ENCODE results near the gene PIGQ. TPM values are rescaled to one million over a fixed set of nuclear protein-coding genes. Genes with fewer than 3 reads are reported as not detected.

Gene PIGQ
- total RNA-seq, 1 experiment from 2014 or later: 58.0 TPM

DNA sequence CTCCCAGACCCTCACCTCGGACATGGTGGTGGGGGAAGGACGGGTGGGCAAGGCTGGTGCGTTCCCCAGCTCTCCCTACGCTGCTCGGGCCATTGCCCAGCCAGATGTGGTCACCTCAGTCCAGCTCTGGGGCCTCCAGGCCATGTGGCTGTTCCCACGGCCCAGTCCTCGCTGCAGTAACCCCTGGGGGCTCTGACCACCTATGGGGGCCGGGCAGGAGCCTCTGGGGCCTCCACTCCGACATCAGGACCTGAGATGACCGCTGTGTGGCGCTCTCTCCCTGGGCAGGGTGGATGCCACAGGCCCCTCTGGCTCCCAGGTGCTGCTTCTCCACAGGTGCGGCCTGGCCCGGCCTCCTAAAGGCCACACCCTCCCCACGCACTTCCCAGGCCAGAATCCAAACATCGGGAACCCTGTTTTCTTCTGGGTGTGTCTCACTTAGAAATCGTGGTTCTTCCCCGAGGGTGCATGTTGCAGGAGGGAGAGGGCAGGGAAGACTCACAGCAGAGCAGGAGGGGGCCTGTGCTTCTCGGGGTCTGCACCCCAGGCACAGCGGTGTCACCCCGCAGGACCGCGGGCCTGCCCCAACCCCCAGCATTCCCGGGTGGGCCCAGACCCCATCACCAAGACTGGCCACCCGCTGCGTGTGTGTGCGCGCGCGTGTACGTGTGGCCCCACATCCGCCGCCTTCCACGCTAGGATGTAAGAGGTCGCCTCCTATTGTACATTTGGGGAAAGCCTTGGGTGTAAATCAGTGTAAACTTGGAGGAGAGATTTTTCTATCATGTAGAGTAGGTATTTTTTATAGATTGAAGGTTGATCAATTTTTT is 48.2 kb upstream of the PIGQ start:
- no peaks in the 10 kb centered on the region; the same call in 1 of the 2 replicates for H3K79me2 ChIP-seq (ENCODE audit: insufficient read depth, low read length)
- no peak overlapping the region for H3K4me3 Mint-ChIP-seq
- no peak overlapping the region for H4K8ac ChIP-seq (replicated peaks; ENCODE audit: insufficient read length, low read depth, low read length)
- WGBS (ENCODE audit: extremely low coverage, insufficient read length, low lambda C conversion rate): no CpG with 5 or more reads among the region's 34 CpGs
- peaks cover 0 to 20% (median 16%) of the 10 kb centered on the region in 3 experiments; a peak in 5 of 7 replicates for H3K36me3 Mint-ChIP-seq (ENCODE audit: insufficient read depth in 1 of 3, low read depth in 3 of 3)
- H3K23ac ChIP-seq (ENCODE audit: insufficient read length, low read depth, low read length): no peak overlapping the region
- peaks cover 2% of the 10 kb centered on the region for H3K23me2 ChIP-seq (ENCODE audit: insufficient read length, low read depth, low read length, poor library complexity, severe bottlenecking)
- no peak overlapping the region for H4K5ac ChIP-seq (ENCODE audit: insufficient read length, low read depth, low read length)
- no peak overlapping the region for H2BK5ac ChIP-seq (ENCODE audit: insufficient read length, low read length)
- H3K79me1 ChIP-seq (ENCODE audit: insufficient read depth, low read depth, low read length, poor library complexity, severe bottlenecking): no peaks in the 10 kb centered on the region
- H3K4me1 Mint-ChIP-seq: peaks cover 6 to 7% of the 10 kb centered on the region in 2 experiments
- no peak overlapping the region for H3K18ac ChIP-seq (ENCODE audit: insufficient read length, low read depth, low read length)
- H3K56ac ChIP-seq (ENCODE audit: insufficient read length, low read depth, low read length): no peak overlapping the region
- no peaks in the 10 kb centered on the region for H4K20me1 ChIP-seq (ENCODE audit: control insufficient read depth, insufficient read depth, insufficient read length)
- no peaks in the 10 kb centered on the region; the same call in 1 of the 2 replicates for H3K27me3 Mint-ChIP-seq (ENCODE audit: low read depth)
- no peak overlapping the region for H2AFZ ChIP-seq (ENCODE audit: low read length)
- no peak overlapping the region for H2BK20ac ChIP-seq (ENCODE audit: low read depth, low read length, poor library complexity, severe bottlenecking)
- H3T11ph ChIP-seq (ENCODE audit: low read length): no peak overlapping the region
- no peak overlapping the region for H3K27ac Mint-ChIP-seq
- no peak overlapping the region for H3K4ac ChIP-seq (ENCODE audit: low read depth, low read length)
- no peak overlapping the region for H2BK15ac ChIP-seq (ENCODE audit: low read depth, low read length)
- no peaks in the 10 kb centered on the region for H3K9me3 ChIP-seq (ENCODE audit: control insufficient read depth, low read depth, low read length)
- no peak overlapping the region for H3K27ac ChIP-seq (ENCODE audit: insufficient read length, low read depth, low read length)
- TF ChIP-seq, protein P1, sequence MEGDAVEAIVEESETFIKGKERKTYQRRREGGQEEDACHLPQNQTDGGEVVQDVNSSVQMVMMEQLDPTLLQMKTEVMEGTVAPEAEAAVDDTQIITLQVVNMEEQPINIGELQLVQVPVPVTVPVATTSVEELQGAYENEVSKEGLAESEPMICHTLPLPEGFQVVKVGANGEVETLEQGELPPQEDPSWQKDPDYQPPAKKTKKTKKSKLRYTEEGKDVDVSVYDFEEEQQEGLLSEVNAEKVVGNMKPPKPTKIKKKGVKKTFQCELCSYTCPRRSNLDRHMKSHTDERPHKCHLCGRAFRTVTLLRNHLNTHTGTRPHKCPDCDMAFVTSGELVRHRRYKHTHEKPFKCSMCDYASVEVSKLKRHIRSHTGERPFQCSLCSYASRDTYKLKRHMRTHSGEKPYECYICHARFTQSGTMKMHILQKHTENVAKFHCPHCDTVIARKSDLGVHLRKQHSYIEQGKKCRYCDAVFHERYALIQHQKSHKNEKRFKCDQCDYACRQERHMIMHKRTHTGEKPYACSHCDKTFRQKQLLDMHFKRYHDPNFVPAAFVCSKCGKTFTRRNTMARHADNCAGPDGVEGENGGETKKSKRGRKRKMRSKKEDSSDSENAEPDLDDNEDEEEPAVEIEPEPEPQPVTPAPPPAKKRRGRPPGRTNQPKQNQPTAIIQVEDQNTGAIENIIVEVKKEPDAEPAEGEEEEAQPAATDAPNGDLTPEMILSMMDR (conservative IDR thresholded peaks at IDR 0.05): peak; percentile 75
- no peak overlapping the region for H2AK5ac ChIP-seq (ENCODE audit: insufficient read length, low read length)
- peak; percentile 86 for DNase-seq
- no peaks in the 10 kb centered on the region for H3K9me3 Mint-ChIP-seq
- no peak overlapping the region for H3K4me2 ChIP-seq (ENCODE audit: insufficient read depth, insufficient read length, low read length)
- H3K14ac ChIP-seq (ENCODE audit: insufficient read depth, low read length): no peak overlapping the region
- no peak overlapping the region for H4K91ac ChIP-seq (ENCODE audit: insufficient read length, low read depth, low read length)
- no peaks in the 10 kb centered on the region for H3K4me1 ChIP-seq (ENCODE audit: insufficient read depth, low read length)
- no peak overlapping the region for H3K9ac ChIP-seq (ENCODE audit: extremely low read depth, insufficient read length, low read length)
- H2BK12ac ChIP-seq (ENCODE audit: insufficient read length, low read depth, low read length): no peak overlapping the region
- H2BK120ac ChIP-seq (ENCODE audit: low read depth, low read length, poor library complexity, severe bottlenecking): no peak overlapping the region
- no peaks in the 10 kb centered on the region for H3K27me3 ChIP-seq (ENCODE audit: insufficient read depth, low read length)
